Mucosa of descending colon (tissue), 3 donors: ENCODE measurements around the gene MYOT. TPM values are rescaled to one million over a fixed set of nuclear protein-coding genes. Genes with fewer than 3 reads are reported as not detected.
A peak's percentile ranks its signal among the peaks of the same experiment; 100 is the strongest.

Source experiments
- ATAC-seq: fragments of 200-7000 bp; cut with Tn5 transposase; one replicate; pipeline ENCODE4 v1.9.1; 2020; ENCODE audit warnings: mild to moderate bottlenecking, moderate library complexity
- DNase-seq, 3 donors: peaks; one replicate each; pipeline ENCODE4 v3.0.0-alpha.2; 2020
- H3K36me3 ChIP-seq: fragments of 200-600 bp; one replicate; pipeline ENCODE4 v1.8.0; 2021; ENCODE audit warnings: low read depth, mild to moderate bottlenecking
- H3K4me1 ChIP-seq: fragments of 200-600 bp; one replicate; pipeline ENCODE4 v1.8.0; 2021; ENCODE audit warnings: low read depth, mild to moderate bottlenecking
- H3K4me3 ChIP-seq: fragments of 200-600 bp; one replicate; pipeline ENCODE4 v1.8.0; 2021; ENCODE audit warnings: mild to moderate bottlenecking
- H3K9me3 ChIP-seq: fragments of 200-600 bp; one replicate; pipeline ENCODE4 v1.8.0; 2021; ENCODE audit warnings: mild to moderate bottlenecking
- intact Hi-C, 2 donors: fragments of 100-400 bp; cut with DNase I in 1 of 2; cut with micrococcal nuclease in 1 of 2; formaldehyde crosslinking; loops; one replicate each; pipeline versions ENCODE4 v1.11.0 to v1.11.1; 2022; cut with DNase I, micrococcal nuclease
- total RNA-seq, 3 donors: library from RNA; stranded (reverse); fragmentation: NEBNext Ultra II Directional in 2 of 3; extraction: Animal tissue kit (Norgen Biotek cat#: 25700) in 2 of 3; gene quantifications; one replicate each; pipeline versions ENCODE4 v1.2.1 to v1.2.4, GENCODE V29; 2021 to 2023
- TF ChIP-seq, protein P1 (sequence below): fragments of 200-600 bp; IDR thresholded peaks from one replicate; pipeline ENCODE4 v1.8.0; 2022; ENCODE audit warnings: antibody characterized with exemption, mild to moderate bottlenecking
- donor health status: DM: no; HTN: no; CAD: no; lungs with moderate emphysema.
- donor health status: DM: no; HTN: no; CAD: no.
- donor health status: DM: no; HTN: yes; CAD: no.

Gene MYOT
- total RNA-seq, 3 donors from 2014 or later, result 0.84 to 8.4 (median 2.0) TPM

DNA sequence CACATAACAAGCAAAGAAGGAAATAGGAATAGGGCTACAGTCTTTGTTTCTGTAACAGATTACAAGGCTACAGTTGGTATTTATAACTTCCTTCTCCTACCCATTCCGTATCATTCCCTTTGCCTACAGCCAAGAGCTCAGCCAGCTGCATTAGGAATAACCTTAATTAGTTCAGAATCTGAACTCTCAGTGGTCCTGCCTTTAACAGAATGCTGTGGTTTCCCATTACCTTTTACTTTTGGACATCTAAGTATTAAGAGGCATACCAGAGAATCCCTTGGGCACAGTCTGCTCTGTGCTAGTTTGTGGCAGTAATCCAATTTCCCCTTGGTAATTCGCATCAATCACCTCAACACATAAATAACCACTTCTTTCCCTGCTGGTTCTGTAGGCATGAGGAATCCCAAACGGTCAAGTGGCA is 65.8 kb downstream of the MYOT start:
- Histone ChIP-seq H3K4me3 (no peak overlapping the region), H3K9me3 (no peaks in the 10 kb centered on the region), H3K4me1 (peaks cover 3% of the 10 kb centered on the region), H3K36me3 (no peaks in the 10 kb centered on the region)
- DNase-seq (no peak), ATAC-seq (peak; percentile 91)
- intact Hi-C loops, result no loop called here
- TF ChIP-seq, protein P1, sequence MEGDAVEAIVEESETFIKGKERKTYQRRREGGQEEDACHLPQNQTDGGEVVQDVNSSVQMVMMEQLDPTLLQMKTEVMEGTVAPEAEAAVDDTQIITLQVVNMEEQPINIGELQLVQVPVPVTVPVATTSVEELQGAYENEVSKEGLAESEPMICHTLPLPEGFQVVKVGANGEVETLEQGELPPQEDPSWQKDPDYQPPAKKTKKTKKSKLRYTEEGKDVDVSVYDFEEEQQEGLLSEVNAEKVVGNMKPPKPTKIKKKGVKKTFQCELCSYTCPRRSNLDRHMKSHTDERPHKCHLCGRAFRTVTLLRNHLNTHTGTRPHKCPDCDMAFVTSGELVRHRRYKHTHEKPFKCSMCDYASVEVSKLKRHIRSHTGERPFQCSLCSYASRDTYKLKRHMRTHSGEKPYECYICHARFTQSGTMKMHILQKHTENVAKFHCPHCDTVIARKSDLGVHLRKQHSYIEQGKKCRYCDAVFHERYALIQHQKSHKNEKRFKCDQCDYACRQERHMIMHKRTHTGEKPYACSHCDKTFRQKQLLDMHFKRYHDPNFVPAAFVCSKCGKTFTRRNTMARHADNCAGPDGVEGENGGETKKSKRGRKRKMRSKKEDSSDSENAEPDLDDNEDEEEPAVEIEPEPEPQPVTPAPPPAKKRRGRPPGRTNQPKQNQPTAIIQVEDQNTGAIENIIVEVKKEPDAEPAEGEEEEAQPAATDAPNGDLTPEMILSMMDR, result no peak

DNA sequence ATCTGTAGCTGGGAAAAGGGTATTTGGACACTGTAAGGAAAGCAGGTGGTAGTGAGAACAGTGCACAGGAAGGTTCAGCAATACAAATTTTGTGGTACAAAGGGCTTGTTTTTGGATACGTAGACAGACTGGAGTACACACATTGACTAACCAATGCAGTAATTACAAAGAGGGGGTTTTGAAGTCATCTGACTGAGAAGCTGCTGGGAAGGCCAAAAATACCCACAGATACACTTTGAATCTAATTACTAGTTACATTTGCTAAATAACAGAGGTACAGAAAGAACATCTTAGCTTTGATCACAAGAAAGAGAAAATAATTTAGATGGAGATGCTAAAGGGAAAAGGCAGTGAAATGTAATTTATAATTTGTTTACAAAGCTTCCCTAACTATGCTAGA is 67.5 kb downstream of the MYOT start:
- DNase-seq, result no peak
- intact Hi-C loops, result no loop called here
- Histone ChIP-seq H3K4me1 (peaks cover 3% of the 10 kb centered on the region), H3K9me3 (no peaks in the 10 kb centered on the region), H3K36me3 (no peaks in the 10 kb centered on the region), H3K4me3 (no peak overlapping the region)
- ATAC-seq, result no peak
- TF ChIP-seq, protein P1, result no peak

DNA sequence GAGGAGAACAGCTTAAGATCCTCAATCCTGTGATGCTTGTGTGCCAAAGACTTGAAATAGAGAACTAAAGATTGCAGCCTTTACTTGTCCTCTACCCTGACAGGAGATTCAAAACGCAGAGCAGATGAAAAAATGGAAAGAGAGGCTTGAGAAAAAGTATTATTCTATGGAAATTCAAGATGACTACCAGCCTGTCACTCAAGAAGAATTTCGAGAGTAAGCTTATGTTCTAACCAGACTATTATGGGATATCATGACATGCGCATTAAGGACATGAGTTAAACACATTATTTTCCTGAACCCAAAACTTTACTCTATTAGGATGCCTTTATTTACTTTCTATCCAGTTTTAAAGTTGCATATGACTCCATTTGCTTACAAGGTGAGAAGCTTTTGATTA is 68.0 kb downstream of the MYOT start:
- no peak for DNase-seq
- intact Hi-C loops, result no loop called here

More for the DNA sequence above, 68.0 kb downstream of the MYOT start:
- TF ChIP-seq, protein P1, result no peak
- H3K9me3 ChIP-seq, result no peaks in the 10 kb centered on the region
- H3K4me3 ChIP-seq, result no peak overlapping the region
- no peak for ATAC-seq
- no peaks in the 10 kb centered on the region for H3K36me3 ChIP-seq
- peaks cover 3% of the 10 kb centered on the region for H3K4me1 ChIP-seq

Other genes starting within 250 kb of the MYOT start
- 1 to 10 TPM; 4.2 to 6.7 (median 5.4) TPM for gene KLHL3, start 131.8 kb upstream of the MYOT start, total RNA-seq
- 10 to 100 TPM; 16.9 to 27.9 (median 24.2) TPM for gene HNRNPA0, start 113.5 kb upstream of the MYOT start, total RNA-seq
- not detected for gene PKD2L2, start 21.6 kb downstream of the MYOT start, total RNA-seq
- gene FAM13B, start 165.2 kb downstream of the MYOT start, total RNA-seq, result 10 to 100 TPM; 25.5 to 58.4 (median 25.8) TPM
- gene WNT8A, start 216.2 kb downstream of the MYOT start, total RNA-seq, result not detected